ENCODE data around the gene GNA15.
"Not testable (repeated sequence)": the region's sequence is repeated elsewhere in the genome, so short reads cannot be mapped to it uniquely, and the experiment has no call there.

Gene GNA15

DNA sequence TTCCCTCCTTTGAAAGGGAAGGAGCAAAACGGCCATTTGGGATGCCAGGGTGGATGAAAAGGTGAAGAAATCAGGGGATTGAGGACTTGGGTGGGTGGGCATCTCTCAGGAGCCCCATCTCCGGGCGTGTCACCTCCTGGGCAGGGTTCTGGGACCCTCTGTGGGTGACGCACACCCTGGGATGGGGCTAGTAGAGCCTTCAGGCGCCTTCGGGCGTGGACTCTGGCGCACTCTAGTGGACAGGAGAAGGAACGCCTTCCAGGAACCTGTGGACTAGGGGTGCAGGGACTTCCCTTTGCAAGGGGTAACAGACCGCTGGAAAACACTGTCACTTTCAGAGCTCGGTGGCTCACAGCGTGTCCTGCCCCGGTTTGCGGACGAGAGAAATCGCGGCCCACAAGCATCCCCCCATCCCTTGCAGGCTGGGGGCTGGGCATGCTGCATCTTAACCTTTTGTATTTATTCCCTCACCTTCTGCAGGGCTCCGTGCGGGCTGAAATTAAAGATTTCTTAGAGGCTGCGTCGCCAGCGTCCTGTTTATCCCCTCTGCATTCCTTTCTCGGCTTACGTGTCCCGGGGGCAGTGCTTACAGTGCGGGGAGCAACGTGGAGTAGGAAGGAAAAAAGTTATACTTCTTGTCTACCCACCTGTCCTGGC lies 27.5 kb downstream of the GNA15 start:
- H3K27me3 Mint-ChIP-seq (ENCODE audit: low read depth, poor library complexity), result peaks cover 68% of the 10 kb centered on the region
- peak; percentile 73 for DNase-seq
- H3K9me3 Mint-ChIP-seq, result peaks cover 4% of the 10 kb centered on the region
- peak; percentile 95 for TF ChIP-seq CTCF (IDR thresholded peaks at IDR 0.05)
- H3K4me1 Mint-ChIP-seq, result no peaks in the 10 kb centered on the region
- no peak overlapping the region for H3K4me3 Mint-ChIP-seq
- no peak overlapping the region for H3K27ac Mint-ChIP-seq
- no peaks in the 10 kb centered on the region for H3K36me3 Mint-ChIP-seq (ENCODE audit: low read depth)

DNA sequence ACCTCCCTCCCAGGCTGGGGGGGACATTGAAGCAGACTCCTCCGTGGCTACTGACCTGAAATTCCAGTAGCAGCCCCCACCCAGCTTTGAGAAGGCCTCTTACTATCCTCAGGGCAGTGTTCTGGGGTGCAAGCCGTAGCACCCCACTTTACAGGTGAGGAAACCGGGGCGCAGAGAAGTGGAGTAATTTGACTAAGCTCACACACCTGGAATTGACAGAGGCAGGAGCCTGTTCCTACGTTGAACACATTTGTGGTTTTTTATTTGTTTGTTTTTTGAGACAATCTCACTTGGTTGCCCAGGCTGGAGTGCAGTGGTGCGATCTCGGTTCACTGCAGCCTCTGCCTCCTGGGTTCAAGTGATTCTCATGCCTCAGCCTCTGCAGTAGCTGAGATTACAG lies 28.1 kb downstream of the GNA15 start:
- Mint-ChIP-seq H3K27ac (no peak overlapping the region), H3K9me3 (peaks cover 4% of the 10 kb centered on the region), H3K4me3 (no peak overlapping the region), H3K36me3 (ENCODE audit: low read depth) (no peaks in the 10 kb centered on the region), H3K4me1 (no peaks in the 10 kb centered on the region), H3K27me3 (ENCODE audit: low read depth, poor library complexity) (peaks cover 65% of the 10 kb centered on the region)
- no peak for DNase-seq
- TF ChIP-seq CTCF (IDR thresholded peaks at IDR 0.05), result no peak

DNA sequence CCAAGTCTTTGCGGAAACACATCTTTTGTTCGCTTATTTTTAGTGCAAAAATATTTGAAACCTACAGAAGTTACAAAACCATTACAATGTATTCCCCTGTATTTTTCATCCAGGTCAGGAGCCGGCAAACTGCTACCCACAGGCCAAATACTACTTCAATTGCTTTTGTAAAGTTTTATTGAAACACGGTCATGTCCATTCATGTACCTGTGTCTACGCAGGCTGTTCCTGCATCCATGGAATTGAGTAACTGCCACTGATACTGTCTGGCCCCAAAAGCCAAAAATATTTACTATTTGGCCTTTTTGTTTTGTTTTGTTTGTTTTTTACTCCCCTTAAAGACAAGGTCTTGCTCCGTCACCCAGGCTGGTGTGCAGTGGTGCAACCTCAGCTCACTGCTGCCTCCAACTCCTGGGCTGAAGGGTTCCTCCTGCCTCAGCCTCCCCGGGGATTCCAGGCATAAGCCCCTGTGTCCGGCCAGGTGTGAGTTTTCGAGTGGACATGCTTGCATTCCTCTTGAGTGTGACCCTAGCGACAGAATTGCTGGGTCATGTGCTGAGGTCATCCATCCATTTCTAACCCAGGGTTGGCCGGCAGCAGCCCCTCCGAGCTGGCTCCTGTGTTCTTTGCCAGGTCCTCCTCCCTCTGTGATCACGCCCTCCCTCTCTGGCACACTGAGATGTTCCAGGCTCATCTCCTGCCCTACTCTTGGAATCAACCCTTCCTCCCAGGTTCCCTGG lies 31.9 kb downstream of the GNA15 start:
- no peak for TF ChIP-seq CTCF (IDR thresholded peaks at IDR 0.05)
- Mint-ChIP-seq H3K36me3 (ENCODE audit: low read depth) (no peaks in the 10 kb centered on the region), H3K9me3 (no peaks in the 10 kb centered on the region), H3K4me3 (no peak overlapping the region), H3K27me3 (ENCODE audit: low read depth, poor library complexity) (peaks cover 73% of the 10 kb centered on the region), H3K27ac (no peak overlapping the region), H3K4me1 (no peaks in the 10 kb centered on the region)
- no peak for DNase-seq

DNA sequence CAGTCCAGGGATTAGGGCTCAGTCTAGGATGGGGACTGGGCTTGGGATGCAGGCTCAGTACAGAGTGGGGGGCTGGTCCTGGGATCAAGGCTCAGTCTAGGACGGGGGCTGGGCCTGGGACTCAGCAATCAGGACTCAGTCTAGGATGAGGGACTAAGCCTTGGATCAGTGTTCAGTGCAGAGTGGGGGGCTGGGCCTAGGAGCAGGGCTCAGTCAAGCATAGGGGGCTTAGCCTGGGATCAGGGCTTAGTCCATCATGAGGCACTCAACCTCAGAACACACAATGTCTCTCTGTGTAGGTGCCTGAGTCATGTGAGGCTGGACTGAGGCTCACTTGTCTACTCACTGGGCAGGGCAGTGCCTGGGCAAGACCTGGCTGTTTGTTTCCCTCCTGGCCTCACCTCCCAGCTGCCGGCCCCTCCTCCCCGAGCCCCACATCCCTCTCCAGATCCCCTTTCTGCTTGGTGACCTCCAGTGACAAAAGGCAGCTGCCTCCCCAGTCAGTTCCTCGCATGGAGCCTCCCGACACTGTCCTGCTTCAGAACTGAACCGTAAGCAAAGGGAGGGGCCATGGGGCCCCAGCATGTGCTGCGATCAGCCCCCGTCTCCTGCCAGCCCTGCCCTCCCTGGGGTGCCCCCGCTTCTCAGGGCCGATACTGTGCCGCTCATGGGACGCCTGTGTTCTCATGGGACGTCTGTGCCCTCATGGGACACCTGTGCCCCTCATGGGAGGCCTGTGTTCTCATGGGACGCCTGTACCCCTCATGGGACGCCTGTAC lies 36.2 kb downstream of the GNA15 start:
- Mint-ChIP-seq H3K4me1 (no peaks in the 10 kb centered on the region), H3K4me3 (no peak overlapping the region), H3K27me3 (ENCODE audit: low read depth, poor library complexity) (peaks cover 34% of the 10 kb centered on the region), H3K27ac (peak overlapping the region; percentile 42), H3K36me3 (ENCODE audit: low read depth) (no peaks in the 10 kb centered on the region), H3K9me3 (no peaks in the 10 kb centered on the region)
- TF ChIP-seq CTCF (IDR thresholded peaks at IDR 0.05), result no peak
- DNase-seq, result no peak

DNA sequence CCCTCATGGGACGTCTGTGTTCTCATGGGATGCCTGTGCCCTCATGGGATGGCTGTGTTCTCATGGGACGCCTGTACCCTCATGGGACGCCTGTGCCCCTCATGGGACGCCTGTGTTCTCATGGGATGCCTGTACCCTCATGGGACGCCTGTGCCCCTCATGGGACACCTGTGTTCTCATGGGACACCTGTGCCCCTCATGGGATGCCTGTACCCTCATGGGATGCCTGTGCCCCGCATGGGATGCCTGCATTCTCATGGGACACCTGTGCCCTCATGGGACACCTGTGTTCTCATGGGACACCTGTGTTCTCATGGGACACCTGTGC lies 36.8 kb downstream of the GNA15 start:
- not testable (repeated sequence) for H3K9me3 Mint-ChIP-seq; H3K27ac Mint-ChIP-seq; H3K4me3 Mint-ChIP-seq; DNase-seq; H3K4me1 Mint-ChIP-seq; H3K36me3 Mint-ChIP-seq (ENCODE audit: low read depth)
- H3K27me3 Mint-ChIP-seq (ENCODE audit: low read depth, poor library complexity), result peaks cover 28% of the 10 kb centered on the region

All from nephron progenitor cell (in vitro differentiated cells).